Fibroblast of mammary gland (primary cell): Measurements from ENCODE around the gene MESD.

Experiments used
- DNase-seq: peaks from one replicate; pipeline ENCODE4 v3.0.0-alpha.2; 2010; ENCODE audit warnings: low read depth
- H3K4me3 ChIP-seq: 2 replicates; pipeline ENCODE4 v1.5.1; 2011; ENCODE audit warnings: low read depth, mild to moderate bottlenecking, low read length, moderate library complexity; ENCODE audit not compliant: control insufficient read depth
- CTCF ChIP-seq: conservative IDR thresholded peaks from 2 replicates; pipeline ENCODE4 v1.5.1; 2011; ENCODE audit warnings: low read depth, low read length, inconsistent platforms; ENCODE audit not compliant: control insufficient read depth, insufficient read depth

Gene MESD

GRCh38 chr15:80949756-80950155 is 39.9 kb downstream of the MESD start:
- DNase-seq, result no peak
- no peak overlapping the region for H3K4me3 ChIP-seq
- TF ChIP-seq CTCF, result no peak

GRCh38 chr15:80948651-80949292 is 40.8 kb downstream of the MESD start:
- DNase-seq, result no peak
- H3K4me3 ChIP-seq, result no peak overlapping the region
- TF ChIP-seq CTCF, result no peak

GRCh38 chr15:80946576-80946975 is 43.0 kb downstream of the MESD start:
- DNase-seq, result no peak
- H3K4me3 ChIP-seq, result no peak overlapping the region
- TF ChIP-seq CTCF, result no peak

GRCh38 chr15:80945605-80946004 is 44.0 kb downstream of the MESD start:
- no peak for TF ChIP-seq CTCF
- H3K4me3 ChIP-seq, result no peak overlapping the region

GRCh38 chr15:80944818-80945217 is 44.8 kb downstream of the MESD start:
- no peak for DNase-seq
- no peak overlapping the region for H3K4me3 ChIP-seq
- no peak for TF ChIP-seq CTCF

More at GRCh38 chr15:80945605-80946004, 44.0 kb downstream of the MESD start:
- DNase-seq, result no peak

- no peak overlapping the region for H3K4me3 ChIP-seq
- peak; percentile 14 for TF ChIP-seq CTCF
These were observed 46.7 kb downstream of the MESD start for GRCh38 chr15:80942746-80943565.

More at GRCh38 chr15:80942746-80943565, 46.7 kb downstream of the MESD start:
- peak; percentile 58 for DNase-seq
